Suppressor macrophage treated with lipopolysaccharide for 4 hours (primary cell): ENCODE data around the gene PANK4.

Source experiments
- DNase-seq: peaks from one replicate; pipeline ENCODE4 v3.0.0-alpha.2; 2020

The PANK4 gene

GRCh38 chr1:2494323-2494693, 32.1 kb downstream of the PANK4 start:
- no peak for DNase-seq

- no peak for DNase-seq
These were observed 32.6 kb downstream of the PANK4 start for GRCh38 chr1:2493691-2494322.

DNA sequence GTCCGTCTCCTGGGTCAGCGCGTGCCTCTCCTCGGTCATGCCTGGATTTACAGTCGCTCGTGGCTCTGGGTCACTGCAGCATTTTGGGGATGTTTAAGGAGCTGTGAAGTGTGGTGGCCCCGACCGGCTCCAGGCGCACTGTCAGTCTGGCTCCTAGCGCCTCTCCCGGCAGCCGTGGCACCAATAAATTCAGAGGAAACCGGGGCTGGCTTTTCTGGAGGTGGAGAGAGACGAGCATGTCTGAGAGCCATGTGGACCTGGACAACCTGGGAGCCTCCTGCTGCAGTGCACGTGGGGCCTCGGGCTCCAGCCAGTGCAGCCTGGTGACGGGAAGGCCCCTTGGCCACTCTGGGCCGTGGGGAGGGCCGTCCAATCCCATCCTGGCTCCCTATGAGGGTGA, 33.2 kb downstream of the PANK4 start:
- no peak for DNase-seq

- DNase-seq, result no peak
These were observed 34.3 kb downstream of the PANK4 start for GRCh38 chr1:2492091-2492490.

DNA sequence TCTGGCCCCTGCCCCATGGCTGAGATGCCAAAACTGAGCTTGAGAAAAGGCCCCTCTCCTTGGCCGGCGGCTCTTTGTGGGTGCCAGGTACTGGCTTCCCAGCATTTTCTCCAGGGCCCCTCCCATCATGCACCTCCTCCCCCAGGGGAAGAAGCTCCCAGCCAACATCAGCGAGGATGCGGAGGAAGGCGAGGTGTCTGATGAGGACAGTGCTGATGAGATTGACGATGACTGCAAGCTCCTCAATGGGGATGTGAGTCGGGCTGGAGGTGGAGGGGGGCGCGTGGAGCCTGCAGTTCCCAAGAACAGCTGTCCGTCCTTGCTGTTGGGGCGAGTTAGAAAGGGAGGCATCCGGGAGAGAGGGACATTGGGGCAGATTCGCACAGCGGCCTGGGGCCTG, 36.8 kb downstream of the PANK4 start:
- DNase-seq, result no peak

- DNase-seq, result no peak
These were observed 37.7 kb downstream of the PANK4 start for GRCh38 chr1:2488688-2489087.

GRCh38 chr1:2486558-2486957, 39.8 kb downstream of the PANK4 start:
- DNase-seq, result no peak

DNA sequence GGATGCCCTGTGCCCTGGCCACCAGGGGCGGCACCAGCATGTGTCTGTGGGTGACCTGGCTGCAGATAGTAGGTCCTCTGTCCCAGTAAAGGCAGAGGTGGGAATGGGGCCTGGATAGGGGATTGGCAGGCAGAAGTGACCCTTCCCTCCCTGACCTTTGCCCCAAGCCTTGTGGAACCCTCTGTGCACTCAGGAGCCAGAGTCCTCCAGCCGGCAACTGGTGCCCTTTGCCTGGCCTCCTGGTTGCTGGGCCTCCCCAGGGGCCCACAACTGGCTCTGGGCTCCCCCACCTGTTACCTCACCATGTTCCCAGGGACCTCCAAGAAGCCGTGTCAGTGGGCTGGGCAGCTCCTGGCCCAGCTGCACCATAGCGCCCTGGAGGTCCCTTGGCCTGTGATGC, 40.4 kb downstream of the PANK4 start:
- no peak for DNase-seq

DNA sequence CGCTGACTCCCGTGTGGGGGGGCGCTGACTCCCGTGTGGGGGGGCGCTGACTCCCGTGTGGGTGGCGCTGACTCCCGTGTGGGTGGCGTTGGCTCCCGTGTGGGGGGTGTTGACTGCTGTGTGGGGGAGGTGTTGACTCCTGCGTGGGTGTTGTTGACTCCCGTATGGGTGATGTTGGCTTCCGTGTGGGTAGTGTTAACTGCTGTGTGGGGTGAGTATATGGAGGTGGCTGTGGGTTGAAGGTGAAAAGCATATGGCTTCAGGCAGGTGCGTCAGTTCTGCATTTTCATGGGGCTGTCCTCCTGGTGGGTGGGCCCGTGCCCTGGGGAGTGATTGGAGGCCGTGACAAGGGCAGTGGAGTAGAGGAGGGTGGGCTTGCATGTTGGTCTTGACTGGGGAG, 42.4 kb downstream of the PANK4 start:
- DNase-seq, result no peak

GRCh38 chr1:2483026-2483425, 43.4 kb downstream of the PANK4 start:
- DNase-seq, result no peak

DNA sequence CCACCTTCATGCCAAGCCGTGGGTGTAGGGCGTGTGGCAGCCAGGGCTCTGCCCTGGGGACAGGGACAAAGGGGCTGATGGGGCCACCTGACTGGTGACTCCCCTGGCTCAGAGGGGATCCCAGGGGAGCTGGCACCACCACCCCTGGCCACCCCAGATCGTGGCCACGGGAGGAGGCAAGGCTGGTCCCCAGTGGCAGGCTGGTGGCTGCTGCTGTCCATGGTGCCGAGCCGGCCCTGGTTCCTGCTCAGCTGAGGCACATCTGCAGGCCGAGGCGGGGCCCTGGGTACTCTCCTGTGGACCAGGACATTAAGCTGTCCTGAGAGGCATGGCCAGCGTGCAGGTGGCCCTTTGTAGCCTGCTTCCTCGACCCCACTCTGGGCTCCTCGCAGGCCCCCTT, 43.8 kb downstream of the PANK4 start:
- no peak for DNase-seq

DNA sequence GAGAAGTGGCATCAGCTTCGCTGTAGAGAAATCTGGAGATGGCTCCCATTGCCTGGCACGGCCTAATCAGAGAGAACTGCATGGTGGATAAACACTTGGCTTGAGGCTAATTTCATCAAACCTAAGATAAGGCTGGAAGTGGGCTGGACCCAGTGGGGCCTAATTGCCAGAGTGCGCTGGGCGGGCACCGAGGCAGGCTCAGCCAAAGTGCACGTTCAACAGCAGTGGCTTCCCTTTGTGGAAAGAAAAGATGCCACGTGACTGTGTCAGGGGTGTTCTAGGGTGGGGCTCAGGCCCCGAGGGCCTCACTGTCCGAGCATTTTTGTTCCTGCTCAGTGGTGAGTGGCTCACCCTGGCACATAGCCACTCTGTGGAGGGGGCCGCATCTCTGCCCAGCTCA, 44.5 kb downstream of the PANK4 start:
- DNase-seq, result no peak

DNA sequence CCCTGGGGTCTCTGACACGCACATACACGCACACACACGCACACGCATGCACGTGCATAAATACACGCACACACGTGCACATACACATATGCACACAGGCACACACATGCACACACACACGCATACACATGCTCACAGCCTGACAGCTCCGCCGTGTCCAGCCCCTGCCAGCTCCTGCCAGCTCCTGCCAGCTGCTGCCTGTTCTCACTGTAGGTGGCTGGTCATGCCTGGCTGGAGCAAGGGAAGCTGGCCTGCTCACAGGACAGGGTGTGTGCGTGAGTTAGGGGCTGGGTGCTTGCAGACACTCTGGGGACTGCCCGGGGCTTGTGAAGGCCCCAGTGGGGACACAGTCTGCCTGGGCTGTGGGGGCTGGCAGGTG, 45.4 kb downstream of the PANK4 start:
- DNase-seq, result no peak

GRCh38 chr1:2480236-2480985, 46.0 kb downstream of the PANK4 start:
- no peak for DNase-seq

GRCh38 chr1:2479618-2480017, 46.8 kb downstream of the PANK4 start:
- no peak for DNase-seq

DNA sequence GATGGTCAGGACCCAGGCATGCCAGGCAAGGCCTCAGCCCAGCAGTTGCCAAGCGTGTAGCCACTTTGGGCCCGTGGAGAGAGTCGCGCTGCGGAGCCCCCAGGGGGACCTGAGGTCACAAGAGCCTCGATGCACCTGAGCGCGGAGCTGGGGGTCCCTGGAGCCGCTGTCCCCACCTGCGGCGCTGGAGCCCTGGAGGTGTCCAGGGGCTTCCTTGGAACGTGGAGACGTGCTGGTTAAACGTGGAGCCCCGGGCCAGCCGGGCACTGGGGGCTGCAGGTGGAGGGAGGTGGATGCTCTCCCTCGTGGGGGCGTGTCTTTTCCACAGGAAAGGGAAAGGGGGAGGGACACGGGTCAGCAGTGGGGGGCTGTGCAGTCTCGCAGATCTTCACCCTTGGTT, 47.2 kb downstream of the PANK4 start:
- no peak for DNase-seq

- DNase-seq, result no peak
These were observed 48.5 kb downstream of the PANK4 start for GRCh38 chr1:2477791-2478499.

- DNase-seq, result no peak
These were observed 49.1 kb downstream of the PANK4 start for GRCh38 chr1:2477309-2477708.

DNA sequence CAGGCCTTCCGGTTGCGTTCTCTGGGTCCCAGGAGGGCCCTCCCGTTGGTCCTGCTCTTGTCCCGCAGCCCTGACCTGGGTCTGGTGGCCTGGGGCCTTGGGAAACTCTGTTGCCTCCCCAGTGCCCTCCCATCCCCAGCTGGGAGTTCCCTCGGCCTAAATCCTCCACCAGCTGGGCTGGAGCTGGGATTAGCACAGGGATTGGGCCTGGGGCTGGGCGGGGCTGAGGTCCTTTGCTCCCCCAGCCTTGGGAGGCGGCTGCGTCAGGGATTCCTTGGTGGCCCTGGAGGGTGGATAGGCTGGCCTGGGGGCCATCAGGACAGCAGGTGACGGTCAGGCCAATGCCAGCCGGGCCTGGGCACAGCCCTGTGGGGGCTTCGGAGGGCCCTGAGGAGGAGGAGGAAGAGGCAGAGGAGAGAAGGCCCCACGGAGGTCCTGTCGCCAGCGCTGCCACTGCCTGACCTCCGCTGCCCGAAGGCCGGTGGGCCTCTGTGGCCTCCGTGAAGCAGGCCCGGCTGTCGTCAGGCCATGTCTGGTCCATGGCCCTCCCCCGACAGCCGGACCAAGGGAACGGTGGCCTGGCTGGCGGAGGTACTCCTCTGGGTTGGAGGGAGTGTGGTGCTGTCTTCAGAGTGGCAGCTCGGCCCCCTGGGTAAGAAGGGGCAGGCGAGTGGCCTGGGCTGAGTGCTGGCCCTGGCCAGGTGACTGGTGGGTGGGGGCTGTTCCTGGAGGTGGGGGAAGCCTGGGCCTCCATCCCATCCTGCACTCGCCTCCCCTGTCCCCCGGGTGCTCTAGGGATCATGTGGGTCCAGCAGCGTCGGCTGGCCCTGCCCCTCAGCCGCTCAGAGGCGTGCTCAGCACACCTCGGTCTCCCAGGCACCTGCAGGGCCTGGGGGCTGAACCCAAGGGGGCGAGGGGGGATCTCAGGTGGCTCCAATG, 50.1 kb downstream of the PANK4 start, which contains the start of gene PLCH2:
PLCH2 (plus strand) TSS at position 229 of the 939 bp plus-strand sequence; CDS start at position 529, 300 bp downstream.
- no peak for DNase-seq

GRCh38 chr1:2475571-2475970, 50.8 kb downstream of the PANK4 start:
- no peak for DNase-seq

DNA sequence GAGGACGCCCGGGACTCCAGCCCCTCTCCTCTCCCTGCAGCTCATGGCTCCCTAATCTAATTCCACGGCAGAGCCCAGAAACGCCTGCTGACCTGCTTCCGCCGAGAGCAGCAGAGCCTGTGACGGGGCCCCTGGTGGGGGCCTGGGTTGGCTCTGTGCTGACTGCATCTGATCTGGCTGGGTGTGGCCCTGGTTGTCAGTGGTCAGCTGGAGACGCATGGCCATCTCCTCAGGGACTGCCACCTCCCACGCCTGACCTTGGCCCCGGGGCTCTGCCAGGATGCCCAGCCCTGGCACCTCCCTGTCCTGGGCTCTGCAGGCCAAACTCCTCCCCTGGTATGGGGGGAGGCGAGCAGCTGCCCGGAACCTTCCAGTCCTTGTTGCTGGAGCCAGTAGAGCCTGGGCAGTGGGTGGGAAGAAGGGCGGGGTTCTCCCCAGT, 51.4 kb downstream of the PANK4 start:
- no peak for DNase-seq

DNA sequence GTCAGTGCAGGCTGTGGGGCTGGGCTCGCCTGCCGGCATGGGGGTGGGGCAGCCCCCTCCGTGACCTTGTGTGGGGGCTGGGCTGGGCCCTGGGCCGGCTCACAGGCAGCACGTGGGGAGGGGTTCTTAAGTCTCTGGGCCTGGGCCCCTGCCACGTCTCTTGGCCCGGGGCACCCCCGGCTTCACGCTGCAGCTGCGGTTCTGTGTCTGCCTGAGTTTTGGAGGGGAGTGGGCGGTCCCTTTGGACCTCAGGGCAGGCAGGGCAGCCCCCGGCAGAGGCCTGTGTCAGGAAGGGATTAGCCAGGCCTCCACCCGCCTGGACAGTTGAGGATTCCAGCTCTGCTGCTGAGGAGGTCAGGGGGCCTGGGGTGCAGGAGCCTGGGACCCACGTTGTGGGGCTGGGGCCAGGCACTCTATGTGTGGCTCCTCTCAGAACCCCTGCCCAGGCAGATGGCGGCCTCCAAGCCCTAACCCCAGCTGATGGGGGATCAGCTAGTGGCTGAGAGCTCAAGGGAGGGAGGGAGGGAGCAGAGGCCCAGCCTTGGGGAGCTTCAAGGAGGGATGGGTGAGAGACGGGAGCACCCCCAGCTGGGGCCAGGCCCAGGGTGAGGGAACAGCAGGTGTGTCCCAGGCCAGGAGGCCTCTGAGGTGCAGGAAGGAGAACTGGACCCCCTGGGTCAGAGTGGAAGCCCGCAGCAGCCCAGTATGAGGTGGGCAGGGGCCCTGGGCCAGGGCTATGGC, 52.1 kb downstream of the PANK4 start:
- DNase-seq, result no peak
